Right hindlimb (tissue), 1 donor: ENCODE results near the gene TENM3.
A peak's percentile ranks its signal among the peaks of the same experiment; 100 is the strongest.
"Not testable (repeated sequence)": the region's sequence is repeated elsewhere in the genome, so short reads cannot be mapped to it uniquely, and the experiment has no call there.

Experiments used
- DNase-seq: peaks from one replicate; pipeline ENCODE4 v3.0.0-alpha.2; 2018

The TENM3 gene

GRCh38 chr4:182228991-182229577, 14.1 kb upstream of the TENM3 start:
- DNase-seq, result no peak

- no peak for DNase-seq
Measured at GRCh38 chr4:182230256-182230655, 12.9 kb upstream of the TENM3 start.

- no peak for DNase-seq
Measured at GRCh38 chr4:182231080-182231479, 12.1 kb upstream of the TENM3 start.

- peak; percentile 38 for DNase-seq
Measured at GRCh38 chr4:182231496-182231895, 11.7 kb upstream of the TENM3 start.

GRCh38 chr4:182233310-182234090, 9.7 kb upstream of the TENM3 start:
- no peak for DNase-seq

GRCh38 chr4:182235021-182235795, 8.0 kb upstream of the TENM3 start:
- DNase-seq, result peak; percentile 41

GRCh38 chr4:182236186-182236585, 7.0 kb upstream of the TENM3 start:
- no peak for DNase-seq

- not testable (repeated sequence) for DNase-seq
Measured at GRCh38 chr4:182237010-182237409, 6.2 kb upstream of the TENM3 start.

- DNase-seq, result no peak
Measured at GRCh38 chr4:182238355-182238931, 4.8 kb upstream of the TENM3 start.

GRCh38 chr4:182240161-182241130, 2.8 kb upstream of the TENM3 start:
- DNase-seq, result peak; percentile 33

GRCh38 chr4:182242260-182242659, 942 bp upstream of the TENM3 start:
- not testable (repeated sequence) for DNase-seq

GRCh38 chr4:182242787-182243186, 415 bp upstream of the TENM3 start:
- DNase-seq, result no peak

GRCh38 chr4:182245041-182245440, 1.8 kb downstream of the TENM3 start:
- no peak for DNase-seq

GRCh38 chr4:182245541-182246215, 2.5 kb downstream of the TENM3 start:
- DNase-seq, result peak; percentile 34

GRCh38 chr4:182246401-182247205, 3.4 kb downstream of the TENM3 start:
- DNase-seq, result no peak

GRCh38 chr4:182248295-182248694, 5.1 kb downstream of the TENM3 start:
- no peak for DNase-seq

- DNase-seq, result no peak
Measured at GRCh38 chr4:182250446-182250845, 7.2 kb downstream of the TENM3 start.

- no peak for DNase-seq
Measured at GRCh38 chr4:182251116-182251515, 7.9 kb downstream of the TENM3 start.

GRCh38 chr4:182252220-182252619, 9.0 kb downstream of the TENM3 start:
- no peak for DNase-seq

GRCh38 chr4:182254026-182254780, 11.0 kb downstream of the TENM3 start:
- no peak for DNase-seq
